DMS153 (cell line): ENCODE results near the gene TULP1.

Experiments
- DNase-seq: peaks from one replicate; lab custom pipeline; 2025; lab: John Stamatoyannopoulos, UW

TULP1 gene

DNA sequence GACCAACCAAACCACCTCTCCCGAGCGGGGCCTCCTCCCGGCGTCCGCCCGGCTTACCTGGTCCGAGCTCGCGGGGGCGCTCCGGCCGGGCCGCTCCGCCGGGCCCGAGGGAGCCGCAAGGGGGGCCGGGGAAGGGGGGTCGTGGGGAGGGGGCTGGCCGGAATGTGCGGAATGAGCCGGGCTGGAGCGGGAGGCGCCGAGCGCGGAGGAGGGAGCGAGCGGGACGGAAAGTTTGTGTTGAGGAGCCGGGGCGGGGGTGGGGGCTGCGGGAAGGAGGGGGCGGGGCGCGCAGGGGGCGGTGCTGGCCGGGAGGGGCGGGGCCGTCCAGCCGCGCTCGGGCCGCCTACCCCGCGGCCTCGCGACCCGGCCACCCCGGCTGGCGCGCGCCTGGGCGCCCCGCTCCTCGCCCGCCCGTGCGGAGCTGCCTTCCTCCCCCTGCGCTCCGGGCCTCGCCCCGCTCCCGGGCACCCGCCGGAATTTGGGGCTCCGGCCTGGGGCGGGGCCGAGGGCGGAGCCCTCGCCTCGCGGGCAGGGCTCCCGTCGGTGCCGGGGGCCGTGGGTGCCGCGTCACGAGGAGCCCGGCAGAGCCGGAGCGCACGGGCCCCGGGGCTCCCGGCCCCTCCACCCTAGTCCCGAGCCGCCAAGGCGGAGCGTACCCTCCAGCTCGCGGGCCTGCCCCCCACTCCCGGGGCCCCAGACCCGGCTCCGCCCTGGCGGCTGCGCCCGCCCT, 15.7 kb downstream of the TULP1 start, which contains the start of gene TEAD3:
Gene TEAD3, minus strand, starts transcription at position 239 of the 730 bp plus-strand sequence.
- no peak for DNase-seq

DNA sequence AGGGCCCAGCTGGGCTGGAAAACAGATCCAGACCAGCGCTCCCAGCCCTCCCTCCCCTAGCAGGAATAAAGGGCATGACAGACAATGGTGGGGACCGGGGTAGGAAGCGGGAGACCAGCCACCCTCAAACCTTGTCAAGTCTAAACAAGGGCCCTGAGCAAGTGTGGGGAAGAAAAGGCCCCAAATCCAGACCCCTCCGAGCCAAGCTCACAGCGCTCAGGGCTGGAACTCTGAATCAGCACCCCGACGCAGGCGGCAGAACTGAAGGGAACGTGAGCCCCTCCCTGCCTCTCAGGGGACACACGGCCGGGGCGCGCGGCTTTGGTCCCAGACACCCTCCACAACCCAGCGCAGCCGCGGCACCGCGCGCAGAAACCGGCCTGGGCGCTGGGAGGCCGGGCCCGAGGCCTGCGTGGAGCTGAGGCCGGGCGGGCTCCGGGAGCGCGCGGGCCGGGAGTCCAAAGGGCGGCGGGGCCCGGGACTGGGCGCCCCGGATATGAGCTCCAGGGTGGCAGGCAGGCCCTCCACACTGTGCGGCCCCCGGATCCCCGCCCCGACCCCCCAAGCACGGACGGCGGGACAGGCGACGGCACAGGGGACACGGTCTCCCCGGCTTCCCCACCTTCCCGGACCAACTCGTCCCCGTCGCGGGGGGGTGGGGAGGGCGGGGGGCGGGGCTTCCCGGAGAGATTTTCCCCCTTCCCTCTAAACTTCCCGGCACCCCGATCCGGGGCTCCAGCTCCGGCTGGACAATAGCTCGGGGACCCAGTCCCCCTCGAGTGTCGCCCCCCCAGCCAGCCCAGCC, 16.5 kb downstream of the TULP1 start:
- no peak for DNase-seq

DNA sequence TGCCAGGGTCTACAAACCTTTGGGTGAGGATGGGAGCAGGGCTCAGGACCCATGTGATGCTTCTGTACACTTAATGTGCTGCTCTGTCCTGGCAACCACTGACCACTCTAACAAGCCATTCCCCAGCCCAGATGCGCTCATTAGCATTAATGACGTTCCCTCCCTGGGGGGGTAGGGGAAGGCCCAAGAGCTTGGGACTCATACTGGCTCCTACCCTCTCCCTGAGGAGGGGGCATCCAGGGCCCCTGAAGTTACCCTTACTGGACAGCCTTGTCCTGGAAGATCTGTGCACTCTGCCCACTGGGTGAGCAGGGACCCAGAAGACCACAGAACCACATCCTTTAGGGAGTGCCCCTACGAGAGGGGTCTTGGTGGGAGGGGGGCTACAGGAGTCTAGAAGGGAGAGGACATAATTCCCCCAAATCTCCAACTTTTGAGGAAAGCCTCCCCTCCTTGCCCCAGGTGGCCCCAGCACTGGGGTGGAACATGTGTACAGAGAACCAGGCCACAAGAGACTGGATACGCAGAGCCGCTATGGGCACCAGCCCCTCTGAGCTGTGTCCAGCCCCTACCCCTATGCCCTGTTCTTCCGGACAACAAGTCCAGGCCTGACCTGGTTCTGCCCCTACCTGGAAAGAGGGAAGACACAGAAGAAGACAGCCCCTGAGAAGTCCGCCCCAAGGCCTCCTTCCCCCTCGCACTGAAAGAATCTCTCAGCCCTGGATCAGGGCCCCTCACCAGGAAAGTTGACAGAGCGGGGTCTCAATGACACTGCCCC, 17.2 kb downstream of the TULP1 start:
- no peak for DNase-seq

DNA sequence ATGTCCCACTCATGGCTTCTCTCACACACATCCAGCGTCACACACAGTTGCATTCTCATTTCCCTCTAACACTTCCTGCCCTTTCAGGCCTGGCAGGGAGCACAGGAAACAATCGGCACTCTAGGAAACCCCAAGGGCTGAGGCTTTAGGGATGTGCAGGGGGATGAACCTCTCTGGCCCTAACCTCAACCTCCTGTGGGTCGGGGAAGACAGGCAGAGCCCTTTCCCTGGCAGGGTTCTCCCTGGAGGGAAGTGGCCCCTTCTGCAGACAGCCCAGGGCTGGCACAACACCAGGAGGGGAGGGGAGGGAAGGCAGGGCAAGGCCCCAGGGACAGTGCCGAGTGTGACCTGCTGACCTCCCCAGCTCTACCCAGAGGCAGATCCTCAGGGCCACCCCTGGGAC, 18.5 kb downstream of the TULP1 start:
- peak; percentile 15 for DNase-seq

DNA sequence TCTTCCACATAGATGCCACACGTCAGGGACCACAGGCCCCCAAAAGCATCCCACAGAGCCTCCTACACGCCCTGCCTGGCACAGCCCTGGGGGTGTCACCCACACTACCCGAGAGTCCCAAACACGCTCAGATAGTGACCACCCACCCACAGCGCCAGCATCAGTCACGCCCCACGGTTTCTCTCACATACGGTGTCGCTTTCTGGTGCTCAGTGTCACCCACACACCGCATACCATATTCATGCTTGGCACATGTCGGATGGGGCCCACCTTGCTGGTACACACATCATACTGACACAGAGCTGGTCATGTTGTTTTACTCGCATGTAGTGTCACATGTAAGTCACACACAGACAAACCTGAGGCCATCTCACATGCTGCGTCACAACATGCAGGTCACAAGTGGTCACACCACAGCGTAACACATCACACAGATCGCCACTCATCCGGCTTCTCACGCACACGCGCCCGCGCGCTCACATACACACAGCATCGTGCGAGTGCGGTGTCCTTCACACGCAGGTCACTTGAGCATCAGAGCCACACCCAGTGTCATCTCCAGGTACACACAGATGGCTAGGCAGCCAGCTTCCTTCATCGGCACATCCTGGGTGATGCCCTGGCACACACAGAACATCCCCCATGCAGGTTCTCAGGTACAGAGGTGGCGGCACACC, 19.3 kb downstream of the TULP1 start:
- DNase-seq, result no peak

DNA sequence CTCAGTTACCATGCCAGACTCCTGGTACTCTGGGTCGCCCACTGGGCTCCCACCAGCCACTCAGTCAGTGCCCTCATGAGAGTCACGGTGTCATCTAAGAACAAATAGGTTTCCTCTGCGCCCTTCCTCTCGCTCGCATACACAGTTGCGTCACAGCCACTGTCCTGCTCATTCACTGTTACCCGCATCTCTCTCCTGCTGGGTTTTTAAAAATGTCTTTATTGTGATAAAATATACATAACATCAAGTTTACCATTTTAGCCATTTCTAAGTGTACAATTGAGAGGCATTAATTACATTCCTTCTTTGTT, 19.8 kb downstream of the TULP1 start:
- no peak for DNase-seq

DNA sequence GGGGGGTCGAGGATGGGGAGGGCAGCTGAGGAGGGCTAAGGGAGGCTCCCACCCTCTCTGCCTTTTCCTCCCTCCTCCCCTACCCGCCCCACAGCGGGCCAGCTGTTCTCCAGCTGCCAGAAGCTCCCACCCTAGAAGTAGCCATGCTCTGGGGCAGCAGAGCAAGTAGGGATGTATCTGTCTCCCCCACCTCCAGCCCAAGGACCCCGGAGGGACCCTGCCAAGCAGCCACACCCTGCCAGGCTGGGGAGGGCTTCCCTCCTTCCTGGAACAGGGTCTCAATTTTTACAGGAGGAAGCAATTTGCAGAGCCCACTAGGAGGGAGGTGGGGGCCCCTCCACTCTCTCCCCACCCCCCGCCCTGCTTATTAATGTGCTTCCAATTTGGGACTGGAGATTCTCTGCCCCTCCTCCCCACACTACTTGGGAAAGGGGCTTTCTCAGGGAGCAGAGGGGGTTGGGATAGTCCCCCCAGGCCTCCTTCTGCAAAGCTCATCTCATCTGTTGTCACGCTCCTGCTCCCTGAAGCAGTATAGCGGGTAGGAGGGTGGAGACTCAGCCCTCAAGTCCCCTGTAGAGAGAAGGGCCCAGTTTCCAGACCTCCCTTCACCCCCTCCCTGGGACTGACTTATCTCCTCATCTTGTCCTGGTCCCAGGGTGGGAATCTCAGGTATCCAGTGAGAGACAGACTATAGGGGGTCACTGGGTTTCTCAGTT, 20.3 kb downstream of the TULP1 start:
- no peak for DNase-seq

DNA sequence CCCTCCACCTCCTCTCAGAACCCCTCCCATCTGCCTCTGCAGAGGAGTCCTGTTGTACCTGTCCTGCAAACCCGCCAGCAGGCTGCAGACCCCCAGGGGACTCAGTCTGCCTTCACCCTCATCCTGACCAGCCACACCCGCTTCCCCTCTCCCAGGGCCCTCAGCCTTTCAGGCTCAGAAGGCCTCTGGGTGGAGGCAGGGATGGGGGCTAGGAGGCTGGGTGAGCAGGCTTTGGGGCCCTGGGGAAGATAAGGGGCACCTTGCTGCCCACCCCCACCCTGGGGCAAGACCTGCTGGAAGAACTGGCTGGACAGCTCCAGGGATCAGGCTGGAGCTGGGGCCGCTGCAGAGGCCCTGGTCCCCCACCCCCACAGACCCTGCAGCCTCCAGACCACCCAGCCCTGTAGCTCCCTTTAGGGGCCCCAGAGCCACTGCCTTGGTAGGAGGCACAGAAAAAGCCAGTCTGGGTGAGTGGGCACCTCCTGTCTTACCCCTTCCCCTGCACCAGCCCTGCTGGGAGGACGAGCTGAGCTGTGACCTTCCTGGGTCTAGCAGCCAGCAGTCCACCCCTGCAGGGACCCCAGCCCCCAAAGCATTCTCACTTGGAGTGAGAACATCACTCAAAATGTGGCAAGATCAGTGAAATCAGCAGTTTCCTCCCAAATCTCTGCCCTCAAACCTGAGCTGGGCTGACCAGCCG, 21.0 kb downstream of the TULP1 start:
- no peak for DNase-seq

DNA sequence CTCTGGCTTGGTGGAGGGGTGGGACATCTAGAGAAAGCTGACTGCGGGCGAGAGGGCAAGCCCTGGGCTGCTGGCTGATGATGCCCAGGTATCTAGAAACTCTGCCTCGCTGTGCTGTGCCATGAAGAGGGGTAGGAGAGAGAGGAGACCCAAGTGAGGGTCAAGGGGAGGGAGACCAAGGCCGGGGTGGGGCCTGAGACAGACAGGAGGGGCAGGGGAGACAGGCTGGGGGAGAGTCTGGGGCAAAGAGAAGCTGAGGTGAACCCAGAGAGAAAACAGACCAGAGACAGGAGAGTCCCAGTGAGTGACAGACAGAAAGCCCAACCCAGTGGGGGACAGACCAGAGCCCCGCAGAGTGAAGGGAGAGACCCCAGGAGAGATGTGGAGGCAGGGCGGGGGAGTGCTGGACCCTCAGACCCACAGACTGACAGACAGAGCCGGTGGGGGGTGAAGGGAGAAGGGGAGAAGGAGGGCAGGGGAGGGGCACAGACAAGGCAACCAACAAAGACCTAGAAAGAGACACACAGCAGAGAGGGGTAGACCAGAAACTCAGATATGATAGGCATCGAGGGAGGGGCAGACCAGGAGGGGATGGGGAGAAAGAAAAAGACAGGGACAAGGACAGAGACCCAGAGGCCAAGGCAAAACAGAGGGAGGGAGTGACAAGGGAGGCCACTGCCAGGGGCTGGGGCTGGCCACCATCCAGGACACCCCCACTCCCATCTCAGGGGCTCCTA, 21.7 kb downstream of the TULP1 start:
- DNase-seq, result no peak

DNA sequence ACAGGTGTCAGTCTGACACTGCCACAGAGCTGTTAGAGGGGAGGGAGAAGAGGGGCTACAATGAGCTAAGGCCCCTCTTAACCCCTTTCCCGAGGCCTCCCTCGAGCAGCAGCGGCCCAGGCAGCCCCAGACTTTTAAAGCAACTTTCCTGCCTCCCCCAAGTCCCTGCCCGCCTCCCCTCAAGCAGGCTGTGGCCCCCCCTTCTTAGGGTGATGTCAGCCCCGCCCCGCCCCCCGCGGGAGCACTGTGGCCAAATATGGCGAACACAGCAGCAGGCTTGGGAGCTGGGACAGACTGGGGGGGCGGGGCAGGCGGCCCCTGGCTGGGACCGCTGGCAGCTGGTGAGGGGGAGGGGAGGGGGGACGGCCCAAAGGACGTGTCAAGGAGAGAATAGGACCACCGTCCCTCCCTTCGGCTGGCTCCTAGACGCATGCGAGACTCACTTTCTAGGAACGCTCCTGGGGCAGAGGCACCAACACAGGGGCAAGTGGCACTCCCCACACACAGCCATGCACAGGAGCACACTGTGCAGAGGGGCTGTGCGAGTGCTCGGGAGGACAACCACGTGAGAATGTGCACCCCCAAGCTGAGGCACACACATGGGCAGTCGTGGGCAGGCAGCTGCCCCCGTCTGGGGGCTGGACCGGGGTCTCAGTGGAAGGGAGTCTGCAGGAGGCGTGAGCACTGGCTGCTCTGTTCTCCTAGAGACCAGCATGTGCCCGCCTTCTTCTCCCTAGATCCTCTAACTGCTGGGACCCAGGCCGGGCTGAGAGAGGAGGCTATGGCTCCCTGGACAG, 22.5 kb downstream of the TULP1 start:
- no peak for DNase-seq

DNA sequence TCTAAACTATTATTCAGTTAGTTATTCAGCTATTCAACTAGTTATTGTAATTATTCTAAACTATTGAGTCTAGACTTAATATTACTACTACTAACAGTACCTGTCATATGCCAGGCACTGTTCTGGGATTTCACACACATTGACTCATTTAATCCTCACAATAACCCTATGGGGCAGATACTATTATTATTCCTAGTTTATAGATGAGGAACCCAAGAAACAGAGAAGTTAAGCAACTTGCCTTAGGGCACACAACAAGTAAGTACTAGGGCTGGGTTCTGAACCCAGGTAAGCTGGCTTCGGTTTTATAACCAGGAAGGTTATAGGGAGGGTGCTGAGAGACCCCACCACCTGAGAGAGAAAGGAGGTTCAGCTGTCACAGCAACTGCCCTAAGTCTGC, 23.6 kb downstream of the TULP1 start:
- no peak for DNase-seq

DNA sequence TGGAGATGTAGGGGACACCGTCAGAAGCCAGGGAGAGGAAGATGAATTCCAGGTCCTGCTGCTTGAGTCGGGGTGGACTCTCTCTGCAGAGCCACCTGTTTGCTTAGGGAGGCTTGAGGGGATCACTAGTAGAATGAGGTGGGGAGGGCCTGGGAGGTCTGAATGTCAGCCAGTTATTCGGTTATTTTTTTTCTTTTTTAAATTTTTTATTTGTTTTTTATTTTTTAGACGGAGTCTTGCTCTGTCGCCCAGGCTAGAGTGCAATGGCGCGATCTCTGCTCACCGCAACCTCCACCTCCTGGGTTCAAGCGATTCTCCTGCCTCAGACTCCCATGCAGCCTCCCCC, 24.2 kb downstream of the TULP1 start:
- no peak for DNase-seq

DNA sequence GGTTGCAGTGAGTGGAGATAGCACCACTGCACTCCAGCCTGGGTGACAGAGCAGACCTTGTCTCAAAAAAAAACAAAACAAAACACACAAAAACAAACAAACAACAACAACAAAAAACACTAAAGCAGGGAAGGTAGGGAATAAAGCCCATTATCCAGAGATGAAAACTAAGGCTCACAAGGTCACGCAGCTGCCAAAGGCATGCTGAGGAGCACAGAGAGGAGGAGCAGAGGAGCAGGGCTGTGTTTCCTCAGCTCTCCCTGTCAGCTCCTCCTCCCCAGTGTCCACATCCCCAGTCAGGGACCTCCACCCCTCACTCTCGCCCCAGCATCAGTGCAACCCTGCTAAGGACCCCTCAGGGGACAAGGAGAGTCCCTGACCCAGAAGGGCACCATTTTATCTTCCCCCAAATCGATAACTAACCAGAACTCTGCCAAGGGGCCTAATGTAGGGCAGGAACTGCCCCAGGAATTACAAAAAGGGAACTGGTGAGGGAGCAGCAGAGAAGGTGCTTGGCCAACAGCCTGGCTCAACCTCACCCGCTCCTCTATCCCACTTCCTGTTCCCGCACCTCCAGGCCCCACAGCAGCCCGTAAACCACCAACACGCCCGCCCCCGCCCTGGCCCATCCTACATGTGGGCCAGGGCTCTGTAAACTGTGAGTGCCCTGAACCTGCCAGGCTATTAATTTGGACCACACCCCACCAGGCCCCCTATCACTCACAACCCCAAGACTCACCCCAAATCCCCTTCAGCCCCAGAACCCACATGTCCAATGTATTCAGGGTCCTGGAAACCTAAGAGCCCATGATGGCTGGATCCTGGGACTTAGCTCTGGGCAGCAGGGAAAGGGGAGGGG, 24.8 kb downstream of the TULP1 start:
- DNase-seq, result peak; percentile 30

DNA sequence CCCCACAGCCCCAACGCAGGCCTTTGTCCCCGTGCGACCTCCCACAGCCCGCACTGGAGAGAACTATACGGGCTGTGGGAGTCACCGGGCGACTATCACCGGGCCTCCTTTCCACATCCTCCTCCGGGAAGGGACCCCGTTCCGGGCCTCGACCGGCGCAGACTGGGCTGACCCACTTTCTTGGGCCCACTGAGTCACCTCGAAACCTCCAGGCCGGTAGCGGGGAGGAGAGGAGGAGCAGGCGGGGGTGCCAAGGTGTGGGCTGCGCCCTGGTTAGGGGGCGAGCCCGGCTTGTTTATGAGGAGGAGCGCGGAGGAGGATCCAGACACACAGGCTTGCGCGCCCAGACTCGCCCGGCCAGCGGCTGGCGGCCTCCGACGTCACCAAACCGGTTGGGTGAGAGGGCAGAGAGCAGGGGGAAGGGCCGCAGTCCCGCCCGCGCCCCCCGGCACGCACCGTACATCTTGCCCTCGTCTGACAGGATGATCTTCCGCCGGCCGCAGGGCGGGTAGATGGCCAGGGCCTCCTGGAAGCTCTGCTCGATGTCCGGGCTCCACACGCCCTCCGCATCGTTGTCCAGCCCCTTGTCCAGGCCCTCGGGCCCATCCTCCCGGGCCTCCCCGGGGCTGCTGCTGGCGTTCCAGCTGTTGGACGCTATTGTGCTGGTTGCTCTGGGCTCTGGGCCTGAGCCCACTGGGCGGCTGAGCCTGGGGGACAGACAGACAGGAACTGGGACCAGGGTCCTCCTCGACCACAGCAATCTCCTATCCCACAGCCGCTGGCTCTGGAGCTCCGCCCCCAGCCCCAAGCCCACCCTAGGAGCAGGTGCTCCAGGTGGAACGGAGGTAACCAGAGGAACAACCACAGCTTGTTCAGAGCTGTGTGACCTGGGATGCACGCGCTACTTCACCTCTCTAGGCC, 26.4 kb downstream of the TULP1 start:
- peak; percentile 66 for DNase-seq

DNA sequence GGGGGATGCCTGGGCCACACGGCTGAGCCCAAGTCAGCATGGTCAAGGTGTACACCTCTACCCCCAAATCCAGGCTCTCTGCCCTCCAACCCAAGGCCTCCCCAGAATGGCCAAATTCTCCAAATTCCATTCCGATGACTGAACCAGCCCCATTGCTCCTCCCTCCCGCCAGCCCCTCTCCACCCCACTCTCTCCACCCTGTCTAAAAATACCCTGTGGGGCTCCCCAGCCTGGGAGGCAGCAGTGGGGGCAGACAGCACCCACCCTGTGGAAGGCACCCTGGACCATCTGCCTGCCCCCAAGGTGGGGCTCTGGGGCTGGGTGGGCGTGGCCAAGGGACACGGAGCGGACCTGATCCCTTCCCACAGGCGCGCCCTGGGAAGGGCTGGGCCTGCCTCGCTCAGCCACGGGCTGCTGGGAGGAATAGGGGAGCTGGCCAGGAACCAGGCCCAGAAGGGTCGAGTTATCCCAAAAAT, 27.3 kb downstream of the TULP1 start:
- DNase-seq, result no peak

DNA sequence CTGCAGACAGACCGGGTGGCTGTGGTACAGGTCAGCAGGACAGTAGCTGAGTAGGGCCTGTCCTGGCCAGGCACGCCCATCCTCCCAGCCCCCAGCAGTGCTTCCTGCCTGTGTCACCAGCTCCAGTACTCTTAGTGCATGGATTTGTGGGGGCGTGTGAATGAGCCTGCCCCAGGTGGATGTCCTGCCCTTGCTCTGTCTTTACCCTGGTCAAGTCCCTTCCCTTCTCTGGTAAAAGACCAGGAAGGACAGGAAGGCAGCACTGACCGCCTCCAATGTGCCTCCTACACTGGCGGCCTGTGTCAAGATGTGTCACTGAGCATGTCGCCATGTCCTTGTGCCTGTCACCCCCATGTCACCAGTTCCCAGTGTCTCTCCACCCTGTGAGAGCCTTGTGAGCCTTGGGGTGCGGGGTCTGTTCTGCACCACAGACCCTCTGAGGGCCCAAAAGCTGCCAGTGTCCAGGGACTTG, 27.7 kb downstream of the TULP1 start:
- no peak for DNase-seq
